T1000 (cell line): Measurements from ENCODE around the gene PLTP.
"Not testable (repeated sequence)": the region's sequence is repeated elsewhere in the genome, so short reads cannot be mapped to it uniquely, and the experiment has no call there.

Experiments
- DNase-seq: peaks from one replicate; lab custom pipeline; 2025; ENCODE audit warnings: mixed read lengths; lab: John Stamatoyannopoulos, UW

PLTP gene, protein sequence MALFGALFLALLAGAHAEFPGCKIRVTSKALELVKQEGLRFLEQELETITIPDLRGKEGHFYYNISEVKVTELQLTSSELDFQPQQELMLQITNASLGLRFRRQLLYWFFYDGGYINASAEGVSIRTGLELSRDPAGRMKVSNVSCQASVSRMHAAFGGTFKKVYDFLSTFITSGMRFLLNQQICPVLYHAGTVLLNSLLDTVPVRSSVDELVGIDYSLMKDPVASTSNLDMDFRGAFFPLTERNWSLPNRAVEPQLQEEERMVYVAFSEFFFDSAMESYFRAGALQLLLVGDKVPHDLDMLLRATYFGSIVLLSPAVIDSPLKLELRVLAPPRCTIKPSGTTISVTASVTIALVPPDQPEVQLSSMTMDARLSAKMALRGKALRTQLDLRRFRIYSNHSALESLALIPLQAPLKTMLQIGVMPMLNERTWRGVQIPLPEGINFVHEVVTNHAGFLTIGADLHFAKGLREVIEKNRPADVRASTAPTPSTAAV

DNA sequence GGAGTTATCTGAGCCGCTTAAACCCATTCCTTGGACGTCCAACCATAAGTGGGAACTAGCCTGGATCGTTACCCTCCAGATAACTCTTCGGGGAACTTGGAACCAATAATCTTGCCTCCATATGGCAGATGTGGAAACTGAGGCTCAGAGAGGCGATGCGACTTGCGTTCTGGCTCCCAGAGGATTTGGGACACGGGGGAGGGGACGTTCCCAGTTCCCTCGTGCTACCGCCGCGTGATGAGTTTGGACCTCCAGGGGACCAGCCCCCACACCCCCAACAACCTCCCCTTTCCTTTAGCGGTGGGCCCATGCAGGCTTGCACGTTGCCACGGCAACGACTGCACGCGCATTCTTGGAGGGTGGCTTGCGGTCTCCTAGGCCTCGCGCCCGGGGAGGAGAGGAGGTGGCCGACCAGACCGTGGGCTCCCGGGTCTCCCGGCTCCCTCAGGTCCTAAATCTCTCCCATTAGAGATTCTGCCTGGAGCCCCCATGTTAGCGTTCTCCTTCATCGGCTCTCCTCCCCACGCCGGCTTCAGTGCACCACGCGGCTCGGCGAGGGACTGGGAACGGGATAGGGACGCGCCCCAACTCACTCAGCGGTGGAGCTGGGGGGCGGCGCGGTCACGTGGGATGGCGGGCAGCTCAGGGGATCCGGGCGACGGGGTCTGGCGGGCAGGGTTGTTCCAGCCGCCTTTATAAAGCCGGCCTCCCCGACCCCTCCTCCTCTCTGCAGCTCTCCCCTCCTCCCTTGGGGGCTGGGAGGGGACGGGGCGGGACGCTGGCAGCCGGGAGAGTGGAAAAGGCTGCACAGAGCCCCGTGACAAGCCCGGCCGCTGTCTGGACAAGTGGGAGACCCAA, at the start of gene PLTP:
PLTP (minus strand) TSS at position 670 of the 858 bp plus-strand sequence. CDS start 703 bp downstream, outside the sequence.
- DNase-seq = no peak

DNA sequence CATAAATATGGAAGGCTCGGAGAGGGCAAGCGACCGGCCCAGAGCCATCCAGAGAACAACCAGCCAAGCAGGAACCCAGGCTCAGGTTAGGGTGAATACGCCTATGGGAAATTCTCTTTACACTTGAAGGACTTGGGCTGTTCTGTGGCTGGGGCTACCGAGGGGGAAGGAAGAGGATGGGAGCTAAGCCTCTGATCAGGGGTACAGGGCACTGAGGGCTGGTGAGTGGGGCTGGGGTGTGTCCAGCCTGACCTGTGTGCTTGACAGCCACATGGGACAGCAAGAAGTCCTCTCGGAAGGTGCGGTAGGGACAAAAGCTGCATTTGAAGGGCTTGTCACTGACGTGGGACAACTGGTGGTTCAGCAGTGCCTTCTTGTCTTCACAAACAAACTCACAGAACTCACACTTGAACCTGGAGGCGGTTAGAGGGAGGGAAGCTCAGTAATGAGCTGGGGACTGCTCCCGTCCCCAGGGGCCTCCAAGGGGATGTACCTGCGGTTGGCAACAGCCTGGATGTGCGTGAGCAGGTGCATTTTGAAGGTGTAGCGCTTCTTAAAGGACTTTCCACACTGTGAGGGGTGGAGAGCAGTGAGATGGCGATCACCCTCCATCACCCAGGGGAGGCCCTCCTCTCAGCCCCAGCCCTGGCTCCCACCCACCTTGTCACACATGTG, 48.1 kb upstream of the PLTP start:
- no peak for DNase-seq

DNA sequence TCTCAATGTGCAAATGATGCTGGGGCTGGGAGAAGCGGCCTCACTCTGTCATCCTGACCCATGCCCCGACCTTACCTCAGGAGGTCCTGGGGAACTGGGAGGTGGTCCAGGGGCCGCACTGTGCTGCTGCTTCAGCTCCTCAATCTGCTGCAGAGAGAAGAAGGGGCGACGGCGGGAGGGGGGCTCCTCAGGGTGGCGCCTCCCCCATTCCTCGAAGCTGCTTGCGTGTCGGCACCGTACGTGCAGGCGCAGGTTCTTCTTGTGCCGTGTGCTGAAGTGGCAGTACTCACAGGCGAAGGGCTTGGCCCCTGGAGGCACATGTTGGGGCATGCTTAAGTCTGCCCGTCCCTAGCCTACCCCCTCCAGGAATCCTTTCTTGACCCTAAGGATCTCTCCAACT, 47.2 kb upstream of the PLTP start:
- DNase-seq = no peak

DNA sequence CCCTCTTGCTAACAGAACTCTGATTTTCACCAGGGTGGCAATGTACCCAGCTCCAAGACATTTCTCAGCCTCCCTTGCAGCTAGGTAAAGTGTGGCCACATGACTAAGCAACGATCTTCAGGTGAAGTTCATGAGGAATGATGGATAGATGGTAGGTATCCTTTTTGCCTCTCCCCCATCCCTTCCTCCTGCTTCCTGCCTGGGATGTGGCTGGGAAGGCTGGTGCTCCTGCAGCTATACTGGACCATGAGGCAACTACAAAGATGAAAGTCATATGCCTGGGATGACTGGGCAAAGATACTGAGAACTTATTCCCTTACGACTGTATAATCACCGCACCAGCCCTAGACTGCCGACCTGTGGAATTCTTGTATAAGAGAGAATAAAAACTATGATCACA, 46.6 kb upstream of the PLTP start:
- no peak for DNase-seq

DNA sequence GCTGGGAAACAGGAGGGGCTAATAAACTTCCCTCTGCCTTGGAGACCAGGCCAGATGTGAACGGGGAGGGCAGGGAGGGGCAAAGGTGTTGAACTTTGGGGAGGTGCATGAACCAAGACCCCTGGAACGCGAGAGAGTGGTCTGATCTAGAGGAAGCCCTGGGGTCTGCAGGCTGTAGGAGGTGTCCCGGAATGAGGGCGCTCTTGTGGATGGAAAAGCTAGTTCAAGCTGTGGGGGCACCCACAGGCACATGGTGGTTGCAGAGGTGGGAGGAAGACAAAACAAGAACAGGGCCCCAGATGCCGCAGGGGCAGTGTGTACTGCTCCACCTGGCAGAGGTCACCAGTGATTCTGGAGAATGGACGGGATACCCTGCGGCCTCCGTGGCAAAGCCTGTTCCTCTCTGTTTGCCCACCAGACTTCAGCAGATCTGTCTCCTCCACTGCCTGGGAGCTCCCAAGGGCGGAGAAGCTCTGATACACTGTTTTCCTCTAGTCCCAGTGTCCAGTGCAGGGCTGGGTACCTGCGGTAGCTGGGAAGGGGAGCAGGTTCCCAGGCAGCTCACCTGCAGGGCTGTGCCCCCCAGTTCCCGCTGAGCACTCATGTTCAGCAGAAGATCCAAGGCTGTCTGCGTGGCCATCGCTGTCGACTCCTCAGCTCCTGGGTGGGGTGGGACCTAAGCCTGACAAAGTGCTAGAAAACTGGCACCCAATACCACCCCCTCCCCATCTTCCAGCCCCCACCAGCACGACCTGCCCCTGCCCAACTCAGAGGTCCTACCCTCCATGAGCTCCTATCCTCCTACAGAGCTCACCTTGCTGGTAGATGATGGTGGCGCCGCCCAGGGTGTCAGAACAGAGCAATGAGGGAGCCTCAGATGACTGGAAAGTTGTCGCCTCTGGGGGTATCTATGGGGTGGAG, 45.3 kb upstream of the PLTP start:
- no peak for DNase-seq

DNA sequence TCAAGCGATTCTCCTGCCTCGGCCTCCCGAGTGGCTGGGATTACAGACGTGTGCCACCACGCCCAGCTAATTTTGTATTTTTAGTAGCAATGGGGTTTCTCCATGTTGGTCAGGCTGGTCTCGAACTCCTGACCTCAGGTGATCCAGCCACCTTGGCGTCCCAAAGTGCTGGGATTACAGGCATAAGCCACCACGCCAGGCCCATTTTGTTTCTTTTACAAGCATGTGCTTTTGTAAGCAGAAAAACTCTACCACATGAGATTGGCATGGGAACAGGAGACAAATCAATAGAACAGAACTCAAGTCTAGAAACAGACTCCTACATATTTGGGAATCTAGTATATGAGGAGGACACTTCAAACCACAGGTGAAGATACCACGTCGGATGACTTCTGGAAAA, 44.4 kb upstream of the PLTP start:
- not testable (repeated sequence) for DNase-seq

DNA sequence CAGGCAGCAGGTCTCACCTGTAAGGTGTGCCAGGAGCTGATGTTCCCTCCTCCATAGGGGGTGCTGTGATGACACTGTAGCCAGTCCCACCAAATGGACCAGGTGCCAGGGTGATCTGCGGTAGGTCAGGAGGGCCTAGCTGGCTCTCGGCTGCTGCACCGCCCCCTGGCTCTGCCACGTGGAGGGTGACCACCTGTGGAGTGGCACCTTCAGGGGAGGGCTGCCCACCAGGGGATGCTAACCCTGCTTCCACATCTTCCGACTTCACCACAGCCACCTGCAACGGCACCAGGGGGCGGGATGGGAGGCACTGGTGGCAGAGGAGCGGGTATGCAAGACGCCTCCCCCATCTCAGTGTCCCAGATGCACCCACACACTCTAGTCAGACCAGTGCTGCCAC, 41.7 kb upstream of the PLTP start:
- DNase-seq = no peak

DNA sequence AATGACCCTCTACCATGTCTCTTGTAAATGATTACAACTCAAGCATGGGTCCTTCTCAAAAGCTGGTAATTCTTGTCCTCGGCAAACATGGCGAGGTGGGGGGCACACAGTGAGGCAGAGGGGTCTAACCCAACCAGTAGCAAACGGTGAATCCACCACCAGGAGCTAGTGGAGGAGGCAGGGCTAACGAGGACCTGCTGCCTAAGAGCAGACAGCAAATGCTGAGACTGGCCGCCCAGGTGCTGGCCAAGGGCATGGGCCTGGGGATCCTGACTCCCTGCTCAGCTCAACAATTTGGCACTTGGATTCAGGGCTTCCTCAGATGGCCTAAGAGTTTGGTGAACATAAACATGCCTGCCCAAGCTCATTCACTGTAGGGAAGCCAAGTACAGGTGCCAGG, 40.9 kb upstream of the PLTP start:
- no peak for DNase-seq

DNA sequence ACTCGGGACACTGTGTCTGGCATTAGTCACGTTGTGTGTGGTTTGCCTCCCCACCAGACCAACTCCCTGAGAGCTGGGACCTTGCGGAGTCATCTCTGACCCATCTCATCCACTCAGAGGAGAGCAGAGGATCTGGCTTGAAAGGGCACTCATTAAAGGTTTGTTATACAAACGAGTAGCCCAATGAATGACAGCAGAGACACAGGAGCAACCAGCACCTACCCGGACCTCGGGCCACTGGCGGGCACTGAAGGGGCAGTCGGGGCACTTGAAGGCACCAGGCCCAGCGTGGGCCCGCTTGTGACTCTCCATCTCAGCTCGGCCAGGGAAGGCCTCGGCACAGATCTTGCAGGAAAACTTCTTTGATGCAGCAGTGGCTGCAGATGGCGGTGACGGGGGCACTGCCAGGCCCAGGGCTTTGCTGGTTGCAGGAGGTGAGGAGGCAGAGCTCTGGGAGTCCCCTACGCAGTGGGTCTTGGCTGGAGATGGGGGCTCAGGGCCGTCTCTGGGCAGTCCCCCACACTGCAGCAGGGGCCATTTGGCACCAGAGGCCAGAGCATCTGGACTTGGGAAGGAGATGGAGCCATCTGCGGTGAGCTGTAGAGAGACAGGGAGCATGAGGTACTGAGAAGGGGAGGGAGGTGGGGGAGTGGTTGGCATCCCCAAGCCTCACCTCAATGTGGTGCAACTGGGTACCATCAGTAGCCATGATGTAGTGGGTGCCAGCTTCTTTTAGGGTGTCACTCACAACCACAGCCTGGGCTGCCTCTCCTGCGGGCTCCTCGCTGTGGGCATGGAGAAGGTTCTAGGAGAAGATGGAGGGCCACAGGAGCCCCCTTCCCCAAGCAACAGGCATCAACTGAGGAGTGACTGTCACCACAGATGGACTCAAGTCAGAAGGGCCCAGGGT, 40.2 kb upstream of the PLTP start:
- no peak for DNase-seq

DNA sequence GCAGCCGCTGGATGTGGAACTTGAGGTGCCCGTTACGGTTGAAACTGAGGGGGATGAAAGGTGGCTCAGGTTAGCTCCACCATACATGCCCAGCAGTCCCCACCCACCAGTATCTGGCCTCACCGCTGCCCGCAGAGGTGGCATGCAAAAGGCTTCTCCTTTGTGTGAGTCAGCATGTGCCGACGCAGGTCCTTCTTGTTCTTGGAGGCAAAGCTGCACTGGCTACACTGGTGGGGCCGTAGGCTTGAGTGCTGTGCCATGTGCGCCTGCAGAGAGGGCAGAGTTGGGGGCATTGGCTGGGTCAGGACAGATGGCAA, 38.3 kb upstream of the PLTP start:
- no peak for DNase-seq

DNA sequence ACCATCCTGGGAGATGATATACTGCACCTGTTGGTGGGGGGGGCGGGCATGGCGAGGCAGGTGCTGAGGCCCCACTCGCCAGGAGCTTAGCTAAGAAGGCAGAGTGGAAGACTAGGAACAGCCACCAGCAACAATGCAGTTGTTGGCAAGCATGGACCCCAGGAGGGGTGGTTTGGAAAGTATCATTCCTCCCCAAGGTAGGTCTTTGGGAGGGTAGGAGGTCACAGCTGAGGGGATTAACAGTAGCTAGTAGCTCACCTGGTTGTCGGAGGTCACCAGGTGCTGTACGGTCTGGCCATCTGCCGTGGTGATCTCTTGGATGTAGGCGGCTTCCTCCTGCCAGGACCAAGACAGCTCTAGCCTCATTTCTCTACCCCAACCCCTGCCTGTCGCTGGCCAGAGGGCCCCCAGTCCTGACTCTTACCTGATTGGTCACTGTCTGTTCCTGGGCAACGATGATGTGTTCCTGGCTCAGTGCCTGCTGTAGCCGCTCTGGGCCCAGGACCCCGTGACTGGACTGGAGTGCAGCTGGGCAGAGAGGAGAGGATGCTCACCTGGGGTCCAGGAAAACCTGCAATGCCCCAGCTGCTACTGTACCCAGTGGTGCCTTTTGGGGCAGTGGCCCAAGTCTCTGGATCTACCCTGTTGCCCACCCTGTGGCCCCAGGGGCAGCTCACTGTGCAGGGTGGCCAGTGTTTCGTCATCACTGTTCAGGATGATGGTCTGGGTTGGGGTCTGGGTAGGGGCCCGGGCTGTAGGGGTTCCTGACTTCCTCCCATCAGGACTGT, 37.8 kb upstream of the PLTP start:
- DNase-seq = no peak

DNA sequence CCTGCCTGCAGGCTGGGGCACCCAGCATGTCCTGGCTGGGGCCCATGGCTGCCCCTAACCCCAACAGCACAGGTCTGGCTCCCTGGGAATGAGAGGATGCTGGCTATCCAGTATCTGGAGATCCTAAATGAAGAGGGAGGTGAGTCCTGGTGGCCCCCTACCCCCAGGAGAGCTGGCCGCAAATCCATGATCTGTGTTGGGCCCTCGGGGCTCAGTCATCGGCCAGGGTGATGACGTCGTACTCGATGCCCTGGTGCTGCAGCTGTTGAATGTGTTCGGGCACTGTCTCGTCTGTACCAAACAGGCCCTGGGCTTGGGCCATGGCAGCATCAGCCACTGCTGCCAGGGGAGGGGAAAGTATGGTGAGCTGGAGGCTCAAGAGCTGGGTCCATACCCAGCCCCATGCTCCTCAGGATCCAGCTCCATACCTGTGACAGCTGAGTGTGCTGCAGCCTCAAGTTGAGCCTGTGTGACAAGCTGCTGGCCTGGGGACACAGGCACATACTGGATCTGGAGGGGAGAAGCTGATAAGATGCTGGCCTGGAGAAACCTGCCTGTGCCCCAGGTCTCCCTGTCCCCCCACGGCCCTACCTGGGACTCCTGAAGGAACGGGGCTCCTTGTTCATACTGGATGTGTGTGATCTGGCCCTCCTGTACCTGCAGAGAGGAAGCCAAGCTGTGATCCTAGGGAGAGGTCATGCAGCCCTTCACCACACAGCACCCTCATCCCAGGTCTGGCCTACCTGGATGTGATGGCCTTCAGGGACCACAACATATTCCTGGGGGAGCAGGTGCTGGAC, 37.0 kb upstream of the PLTP start:
- DNase-seq = no peak

DNA sequence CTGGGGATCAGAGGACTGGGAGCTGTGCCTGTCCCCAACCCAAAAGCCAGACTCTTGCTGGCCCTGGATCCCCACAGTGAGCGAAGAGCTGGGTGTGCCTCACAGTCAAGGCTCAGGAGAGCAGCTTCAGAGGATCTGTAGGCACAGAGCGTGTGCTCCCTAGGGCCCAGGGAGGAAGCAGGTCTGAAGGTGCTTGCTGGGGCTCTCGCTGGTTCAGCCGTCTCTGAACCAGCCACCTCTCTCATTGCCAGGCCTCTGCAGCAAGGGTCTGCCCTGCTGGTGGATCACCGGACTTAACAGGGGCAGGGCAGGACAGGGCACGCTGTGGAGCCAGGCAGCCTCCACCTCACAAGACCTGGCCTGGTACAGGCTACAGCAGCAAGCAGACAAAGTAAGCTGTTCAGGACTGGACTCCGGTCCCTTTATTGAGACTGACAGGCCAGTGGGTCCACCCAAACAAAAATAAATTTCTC, 36.3 kb upstream of the PLTP start:
- DNase-seq = no peak

DNA sequence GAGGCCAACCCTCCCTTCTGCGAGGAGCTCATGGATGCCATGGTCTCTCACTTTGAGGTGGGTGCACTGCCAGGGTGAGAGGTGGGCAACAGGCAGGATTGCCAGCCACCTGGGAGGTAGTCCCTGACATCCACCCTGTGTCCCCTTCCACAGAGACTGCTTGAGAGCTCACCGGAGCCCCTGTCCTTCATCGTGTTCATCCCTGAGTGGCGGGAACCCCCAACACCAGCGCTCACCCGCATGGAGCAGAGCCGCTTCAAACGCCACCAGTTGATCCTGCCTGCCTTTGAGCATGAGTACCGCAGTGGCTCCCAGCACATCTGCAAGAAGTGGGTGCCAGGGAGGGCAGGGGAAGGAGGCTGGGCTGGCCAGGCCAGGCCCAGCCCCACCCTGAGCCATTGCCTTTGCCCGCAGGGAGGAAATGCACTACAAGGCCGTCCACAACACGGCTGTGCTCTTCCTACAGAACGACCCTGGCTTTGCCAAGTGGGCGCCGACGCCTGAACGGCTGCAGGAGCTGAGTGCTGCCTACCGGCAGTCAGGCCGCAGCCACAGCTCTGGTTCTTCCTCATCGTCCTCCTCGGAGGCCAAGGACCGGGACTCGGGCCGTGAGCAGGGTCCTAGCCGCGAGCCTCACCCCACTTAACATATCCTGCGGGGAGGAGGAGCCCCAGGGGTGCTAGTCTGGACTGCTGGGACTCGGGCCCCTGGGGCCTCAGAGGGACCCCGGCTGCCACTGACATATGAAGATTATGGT, 35.3 kb upstream of the PLTP start:
- DNase-seq = no peak

DNA sequence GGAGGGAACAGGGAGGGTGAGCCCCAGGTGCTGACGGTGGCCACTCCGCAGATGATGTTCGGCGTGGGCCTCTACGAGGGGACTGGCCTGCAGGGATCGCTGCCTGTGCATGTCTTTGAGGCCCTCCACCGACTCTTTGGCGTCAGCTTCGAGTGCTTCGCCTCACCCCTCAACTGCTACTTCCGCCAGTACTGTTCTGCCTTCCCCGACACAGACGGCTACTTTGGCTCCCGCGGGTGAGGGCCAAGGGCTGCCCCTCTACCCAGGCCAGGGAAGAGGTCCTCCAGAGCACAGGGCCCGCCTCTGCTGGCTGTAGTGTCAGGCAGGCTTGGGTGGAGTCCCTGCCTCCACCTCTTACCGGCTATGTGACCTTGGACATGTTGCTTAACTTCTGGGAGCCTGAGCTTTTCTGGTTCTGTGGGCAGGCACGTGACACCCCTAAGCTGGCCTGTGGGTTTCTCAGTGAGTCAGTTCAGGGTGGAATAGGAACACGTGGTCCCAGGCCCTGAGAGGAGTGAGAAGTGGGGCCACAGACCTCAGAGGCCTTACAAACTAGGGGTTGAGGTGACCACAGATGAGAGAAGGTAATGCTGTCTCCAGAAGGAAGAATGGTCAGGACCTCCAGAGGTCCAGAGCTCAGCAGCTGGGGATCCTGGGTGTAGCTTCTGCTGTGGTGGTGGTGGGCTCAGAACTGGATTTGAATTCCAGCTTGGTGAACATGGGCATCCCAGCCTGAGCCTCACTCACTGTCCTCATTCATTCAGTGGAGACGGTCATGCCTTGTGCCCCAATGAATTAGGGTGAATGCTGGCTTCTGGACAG, 34.4 kb upstream of the PLTP start:
- DNase-seq = peak; percentile 51

DNA sequence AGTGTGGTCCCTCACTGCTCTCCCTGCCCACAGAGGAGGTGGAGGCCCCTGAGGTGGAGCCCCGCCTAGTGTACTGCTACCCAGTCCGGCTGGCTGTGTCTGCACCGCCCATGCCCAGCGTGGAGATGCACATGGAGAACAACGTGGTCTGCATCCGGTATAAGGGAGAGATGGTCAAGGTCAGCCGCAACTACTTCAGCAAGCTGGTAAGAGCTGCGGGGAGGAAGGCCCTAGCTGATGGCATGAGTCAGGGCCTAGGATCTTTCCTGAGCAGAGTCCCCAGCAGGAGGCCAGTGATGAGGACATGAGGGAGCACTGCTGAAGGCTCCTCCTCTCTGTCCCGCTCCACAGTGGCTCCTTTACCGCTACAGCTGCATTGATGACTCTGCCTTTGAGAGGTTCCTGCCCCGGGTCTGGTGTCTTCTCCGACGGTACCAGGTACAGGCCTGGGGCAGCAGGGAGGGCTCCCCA, 33.8 kb upstream of the PLTP start:
- peak; percentile 70 for DNase-seq
